H9 (cell line): Measurements from ENCODE around the gene GPC6. TPM values are rescaled to one million over a fixed set of nuclear protein-coding genes. Genes with fewer than 3 reads are reported as not detected.

Experiments used
- DNase-seq: peaks from one replicate; pipeline ENCODE4 v3.0.0-alpha.2; 2017
- H2AFZ ChIP-seq: one replicate; pipeline ENCODE4 v1.6.1; 2013; ENCODE audit warnings: mild to moderate bottlenecking, low read length, control low read depth, moderate library complexity
- H2AK5ac ChIP-seq: 2 replicates; pipeline ENCODE4 v1.6.1; 2013; ENCODE audit warnings: low read length, control low read depth, mixed read lengths; ENCODE audit not compliant: insufficient read length
- H2BK120ac ChIP-seq: one replicate; pipeline ENCODE4 v1.6.1; 2013; ENCODE audit warnings: low read depth, mild to moderate bottlenecking, low read length, control low read depth, inconsistent platforms; ENCODE audit not compliant: poor library complexity, severe bottlenecking
- H2BK12ac ChIP-seq: 2 replicates; pipeline ENCODE4 v1.6.1; 2013; ENCODE audit warnings: low read length, control low read depth, mixed read lengths, low read depth; ENCODE audit not compliant: insufficient read length
- H2BK15ac ChIP-seq: 2 replicates; pipeline ENCODE4 v1.6.1; 2013; ENCODE audit warnings: low read depth, low read length, control low read depth
- H2BK20ac ChIP-seq: one replicate; pipeline ENCODE4 v1.6.1; 2013; ENCODE audit warnings: low read depth, mild to moderate bottlenecking, low read length, control low read depth, inconsistent platforms; ENCODE audit not compliant: poor library complexity, severe bottlenecking
- H2BK5ac ChIP-seq: 2 replicates; pipeline ENCODE4 v1.6.1; 2013; ENCODE audit warnings: low read length, control low read depth, mixed read lengths; ENCODE audit not compliant: insufficient read length
- H3K14ac ChIP-seq: 2 replicates; pipeline ENCODE4 v1.6.1; 2013; ENCODE audit warnings: low read length, control low read depth; ENCODE audit not compliant: insufficient read depth
- H3K18ac ChIP-seq: 2 replicates; pipeline ENCODE4 v1.6.1; 2013; ENCODE audit warnings: low read depth, mild to moderate bottlenecking, mixed read lengths, low read length, control low read depth; ENCODE audit not compliant: insufficient read length
- H3K23ac ChIP-seq: 2 replicates; pipeline ENCODE4 v1.6.1; 2013; ENCODE audit warnings: low read length, control low read depth, mixed read lengths, low read depth; ENCODE audit not compliant: insufficient read length
- H3K23me2 ChIP-seq: 2 replicates; pipeline ENCODE4 v1.6.1; 2013; ENCODE audit warnings: low read depth, mild to moderate bottlenecking, mixed read lengths, low read length, control low read depth; ENCODE audit not compliant: insufficient read length, poor library complexity, severe bottlenecking
- H3K27ac ChIP-seq: 2 replicates; pipeline ENCODE4 v1.5.1; 2013; ENCODE audit warnings: low read length, control low read depth, mixed read lengths, low read depth; ENCODE audit not compliant: insufficient read length
- H3K27me3 ChIP-seq: 2 replicates; pipeline ENCODE4 v1.6.1; 2013; ENCODE audit warnings: low read length, control low read depth, inconsistent platforms; ENCODE audit not compliant: insufficient read depth
- H3K4ac ChIP-seq: 2 replicates; pipeline ENCODE4 v1.6.1; 2013; ENCODE audit warnings: low read depth, mild to moderate bottlenecking, control low read depth, inconsistent platforms, low read length, moderate library complexity
- H3K4me1 ChIP-seq: 2 replicates; pipeline ENCODE4 v1.6.1; 2013; ENCODE audit warnings: low read length, control low read depth, inconsistent platforms; ENCODE audit not compliant: insufficient read depth
- H3K4me2 ChIP-seq: 2 replicates; pipeline ENCODE4 v1.6.1; 2013; ENCODE audit warnings: low read length, control low read depth, mixed read lengths; ENCODE audit not compliant: insufficient read length, insufficient read depth
- H3K56ac ChIP-seq: 2 replicates; pipeline ENCODE4 v1.6.1; 2013; ENCODE audit warnings: low read depth, mild to moderate bottlenecking, mixed read lengths, low read length, control low read depth; ENCODE audit not compliant: insufficient read length
- H3K79me1 ChIP-seq: 2 replicates; pipeline ENCODE4 v1.6.1; 2013; ENCODE audit warnings: low read depth, mild to moderate bottlenecking, moderate library complexity, low read length, control low read depth, inconsistent platforms; ENCODE audit not compliant: insufficient read depth, poor library complexity, severe bottlenecking
- H3K79me2 ChIP-seq: 2 replicates; pipeline ENCODE4 v1.6.1; 2013; ENCODE audit warnings: low read length, control low read depth, inconsistent platforms; ENCODE audit not compliant: insufficient read depth
- H3K9ac ChIP-seq: 2 replicates; pipeline ENCODE4 v1.6.1; 2013; ENCODE audit warnings: low read length, control low read depth, mixed read lengths; ENCODE audit not compliant: insufficient read length; ENCODE audit errors: extremely low read depth
- H3K9me3 ChIP-seq: one replicate; pipeline ENCODE4 v1.6.1; 2013; ENCODE audit warnings: low read depth, low read length, inconsistent platforms; ENCODE audit not compliant: control insufficient read depth
- H3T11ph ChIP-seq: one replicate; pipeline ENCODE4 v1.6.1; 2013; ENCODE audit warnings: mild to moderate bottlenecking, low read length, control low read depth, inconsistent platforms
- H4K20me1 ChIP-seq: one replicate; pipeline ENCODE4 v1.6.1; 2013; ENCODE audit not compliant: control insufficient read depth, insufficient read length, insufficient read depth
- H4K5ac ChIP-seq: 2 replicates; pipeline ENCODE4 v1.6.1; 2013; ENCODE audit warnings: low read depth, mild to moderate bottlenecking, mixed read lengths, low read length, control low read depth; ENCODE audit not compliant: insufficient read length
- H4K8ac ChIP-seq: replicated peaks from 2 replicates; pipeline ENCODE4 v1.6.1; 2013; ENCODE audit warnings: low read length, control low read depth, mixed read lengths, low read depth; ENCODE audit not compliant: insufficient read length
- H4K91ac ChIP-seq: 2 replicates; pipeline ENCODE4 v1.6.1; 2013; ENCODE audit warnings: low read depth, mild to moderate bottlenecking, moderate library complexity, mixed read lengths, low read length, control low read depth; ENCODE audit not compliant: insufficient read length
- H3K27ac Mint-ChIP-seq, 3 experiments: 2 replicates in 2 of 3; 3 replicates in 1 of 3; pipeline ENCODE4 v1.8.0; 2020 to 2021; ENCODE audit warnings: mixed read lengths in 3 of 3, mild to moderate bottlenecking in 1 of 3, moderate library complexity in 1 of 3
- H3K27me3 Mint-ChIP-seq: 2 replicates; pipeline ENCODE4 v1.8.0; 2021; ENCODE audit warnings: low read depth, mild to moderate bottlenecking, moderate library complexity, mixed read lengths
- H3K36me3 Mint-ChIP-seq, 3 experiments: 2 replicates in 2 of 3; 3 replicates in 1 of 3; pipeline ENCODE4 v1.8.0; 2020 to 2021; ENCODE audit warnings: low read depth in 3 of 3, mixed read lengths in 3 of 3; ENCODE audit not compliant: insufficient read depth in 1 of 3
- H3K4me1 Mint-ChIP-seq, 2 experiments: 2 replicates each; pipeline ENCODE4 v1.8.0; 2020; ENCODE audit warnings: mixed read lengths in 2 of 2
- H3K4me3 Mint-ChIP-seq, 2 experiments: 2 replicates in 1 of 2; 3 replicates in 1 of 2; pipeline ENCODE4 v1.8.0; 2020 to 2021; ENCODE audit warnings: mild to moderate bottlenecking in 2 of 2, mixed read lengths in 2 of 2, moderate library complexity in 1 of 2
- H3K9me3 Mint-ChIP-seq, 2 experiments: 2 replicates in 1 of 2; 3 replicates in 1 of 2; pipeline ENCODE4 v1.8.0; 2020; ENCODE audit warnings: mild to moderate bottlenecking in 2 of 2, mixed read lengths in 2 of 2, moderate library complexity in 1 of 2
- CTCF ChIP-seq: fragments of 200-600 bp; sonication (generic); conservative IDR thresholded peaks from 3 replicates; pipeline ENCODE4 v1.8.0; 2021; ENCODE audit warnings: antibody characterized with exemption, mild to moderate bottlenecking
- WGBS: extraction: QIAGEN DNeasy Blood & Tissue Kit; methylation state at CpG from one replicate; pipeline ENCODE4 v1.1.7; 2013; ENCODE audit warnings: missing lambda C conversion rate, low lambda C conversion rate, mixed read lengths; ENCODE audit not compliant: insufficient read length; ENCODE audit errors: extremely low coverage; 5-methylcytosine and 5-hydroxymethylcytosine counted together
- total RNA-seq: library from RNA; stranded (reverse); gene quantifications from 2 replicates; pipeline ENCODE4 v1.2.1, GENCODE V29; 2021

Gene GPC6
- total RNA-seq, 1 experiment from 2014 or later, result 15.6 TPM

DNA sequence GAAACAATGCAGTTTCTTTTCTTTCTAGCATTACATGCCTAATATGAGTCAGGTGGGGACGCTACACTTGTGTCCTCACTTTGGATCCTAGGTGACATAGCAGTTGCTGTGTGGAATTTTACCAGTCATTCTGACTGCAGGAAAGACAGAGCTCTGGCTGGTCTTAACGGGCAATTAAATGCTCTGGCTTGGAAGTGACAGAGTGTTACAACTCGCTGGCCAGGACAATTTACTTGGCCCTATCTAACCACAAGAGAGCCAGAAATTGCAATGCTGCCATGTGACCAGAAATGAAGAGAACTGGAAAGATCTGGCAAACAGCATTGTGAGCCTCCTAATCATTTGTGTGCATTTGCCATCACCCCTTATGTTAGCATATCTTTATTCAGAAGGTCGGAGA lies 901.8 kb downstream of the GPC6 start:
- no peaks in the 10 kb centered on the region for H3K27me3 Mint-ChIP-seq
- Histone ChIP-seq H2AFZ (no peak overlapping the region), H4K5ac (no peak overlapping the region), H2AK5ac (no peak overlapping the region), H2BK15ac (no peak overlapping the region), H3K56ac (no peak overlapping the region), H3K27ac (no peak overlapping the region), H4K20me1 (no peaks in the 10 kb centered on the region), H3K4me2 (no peak overlapping the region), H3K9me3 (no peaks in the 10 kb centered on the region), H3K79me1 (no peaks in the 10 kb centered on the region), H2BK12ac (no peak overlapping the region), H2BK20ac (no peak overlapping the region), H4K91ac (no peak overlapping the region), H2BK120ac (no peak overlapping the region), H3T11ph (no peak overlapping the region), H3K9ac (no peak overlapping the region), H3K79me2 (no peaks in the 10 kb centered on the region), H2BK5ac (no peak overlapping the region), H3K4me1 (no peaks in the 10 kb centered on the region), H3K18ac (no peak overlapping the region), H3K27me3 (no peaks in the 10 kb centered on the region), H3K23me2 (no peaks in the 10 kb centered on the region), H3K4ac (no peak overlapping the region), H4K8ac (no peak overlapping the region), H3K23ac (no peak overlapping the region), H3K14ac (no peak overlapping the region)
- no CpG with 5 or more reads among the region's 4 CpGs for whole genome bisulfite sequencing
- no peak overlapping the region for H3K4me3 Mint-ChIP-seq
- H3K9me3 Mint-ChIP-seq, result no peaks in the 10 kb centered on the region
- H3K27ac Mint-ChIP-seq, result no peak overlapping the region
- peaks cover 3 to 4% of the 10 kb centered on the region in 2 experiments for H3K4me1 Mint-ChIP-seq
- DNase-seq, result no peak
- H3K36me3 Mint-ChIP-seq, result no peaks in the 10 kb centered on the region
- no peak for TF ChIP-seq CTCF
